ENCODE data around the gene SETD6. TPM values are rescaled to one million over a fixed set of nuclear protein-coding genes. Genes with fewer than 3 reads are reported as not detected.

SETD6 gene, protein sequence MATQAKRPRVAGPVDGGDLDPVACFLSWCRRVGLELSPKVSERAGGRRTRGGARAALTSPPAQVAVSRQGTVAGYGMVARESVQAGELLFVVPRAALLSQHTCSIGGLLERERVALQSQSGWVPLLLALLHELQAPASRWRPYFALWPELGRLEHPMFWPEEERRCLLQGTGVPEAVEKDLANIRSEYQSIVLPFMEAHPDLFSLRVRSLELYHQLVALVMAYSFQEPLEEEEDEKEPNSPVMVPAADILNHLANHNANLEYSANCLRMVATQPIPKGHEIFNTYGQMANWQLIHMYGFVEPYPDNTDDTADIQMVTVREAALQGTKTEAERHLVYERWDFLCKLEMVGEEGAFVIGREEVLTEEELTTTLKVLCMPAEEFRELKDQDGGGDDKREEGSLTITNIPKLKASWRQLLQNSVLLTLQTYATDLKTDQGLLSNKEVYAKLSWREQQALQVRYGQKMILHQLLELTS
- total RNA-seq (2022; extraction: Qiagen RNA extraction): 11.0 to 15.1 TPM (median 13.9 TPM) in 5 replicates

DNA sequence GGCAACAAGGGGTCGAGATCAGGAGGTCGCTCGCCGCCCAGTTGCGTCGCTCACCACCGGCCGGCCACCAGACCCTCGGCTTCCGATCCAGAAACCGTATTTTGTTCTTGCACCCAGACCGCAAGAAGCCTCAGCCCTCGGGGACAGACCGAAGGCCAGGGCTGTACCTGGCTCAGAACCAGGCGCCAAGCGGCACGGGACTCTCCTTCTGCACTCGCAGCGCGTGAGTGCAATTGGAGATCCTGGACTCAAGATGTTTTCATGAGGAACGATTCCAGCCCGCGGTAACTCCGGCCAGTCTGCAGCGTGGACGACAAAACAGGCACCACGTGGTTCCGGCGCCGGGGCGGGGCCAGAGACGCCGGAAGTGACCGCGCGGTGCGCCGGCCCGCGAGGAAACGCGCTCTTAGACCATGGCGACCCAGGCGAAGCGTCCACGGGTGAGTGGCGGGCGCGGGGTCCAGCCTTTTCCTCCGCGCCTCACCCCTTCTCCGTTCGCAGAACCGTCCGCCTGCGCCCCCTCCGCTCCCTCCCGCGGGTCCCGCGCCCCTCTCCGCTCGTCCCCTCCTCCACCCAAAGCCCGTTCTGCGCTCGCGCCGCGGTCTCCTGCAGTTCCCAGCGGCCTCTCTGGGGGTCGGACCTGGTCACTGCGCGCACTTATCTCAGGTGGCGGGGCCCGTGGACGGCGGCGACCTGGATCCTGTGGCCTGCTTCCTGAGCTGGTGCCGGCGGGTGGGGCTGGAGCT is at the start of gene SETD6:
SETD6 (plus strand) TSS at position 393 of the 746 bp plus-strand sequence; CDS start at position 414, 21 bp downstream.

DNA sequence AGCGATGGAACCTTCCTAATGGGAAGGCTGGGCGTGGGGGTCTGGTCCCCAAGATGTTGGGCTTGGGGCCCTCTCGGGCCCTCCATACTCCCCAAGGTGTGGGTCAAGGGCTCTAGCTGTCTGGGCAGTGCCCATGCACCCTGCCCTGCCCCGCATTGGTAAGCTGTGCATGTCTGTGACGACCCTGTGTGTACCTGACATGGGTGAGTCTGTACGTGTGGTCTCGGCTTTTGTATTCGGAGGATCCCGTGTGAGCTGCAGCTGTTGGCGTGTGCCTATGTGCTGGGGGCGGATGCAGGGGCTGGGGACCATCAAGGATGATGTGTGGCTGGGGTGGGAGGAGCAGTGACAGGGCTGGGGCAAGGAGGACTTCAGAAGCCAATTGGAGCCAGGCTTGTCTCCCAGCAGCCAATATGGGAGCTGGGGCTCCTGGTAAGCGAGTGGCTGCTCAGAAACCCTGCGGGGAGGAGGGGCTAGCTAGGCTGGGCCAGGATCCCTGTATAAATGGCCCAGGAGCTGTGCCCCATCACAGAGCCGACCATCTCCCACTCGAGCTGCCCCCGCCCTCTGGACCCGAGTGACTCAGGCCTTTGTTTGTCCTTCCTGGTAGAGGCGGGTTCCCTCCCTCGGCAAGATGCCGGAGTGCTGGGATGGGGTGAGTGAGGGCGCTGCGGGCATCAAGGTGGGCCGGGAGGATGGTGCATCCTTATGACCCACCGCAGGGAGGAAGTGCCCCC is 15.5 kb upstream of the SETD6 start, which contains the start of gene NDRG4:
NDRG4 (plus strand) TSS at position 529 of the 737 bp plus-strand sequence; CDS start at position 635, 106 bp downstream.

Other genes with a start within 250 kb of the SETD6 start
- not detected in 5 replicates for gene PRSS54, start 220.5 kb upstream of the SETD6 start, total RNA-seq (2022; extraction: Qiagen RNA extraction)
- gene GINS3, start 123.0 kb upstream of the SETD6 start, total RNA-seq (2022; extraction: Qiagen RNA extraction): 19.4 to 24.2 TPM (median 20.3 TPM) in 5 replicates
- gene NDRG4, start 15.4 kb upstream of the SETD6 start, total RNA-seq (2022; extraction: Qiagen RNA extraction): 26.7 to 28.7 TPM (median 27.7 TPM) in 5 replicates
- 107 to 161 TPM (median 110 TPM) in 5 replicates for gene CNOT1, start 114.3 kb downstream of the SETD6 start, total RNA-seq (2022; extraction: Qiagen RNA extraction)
- gene SLC38A7, start 169.3 kb downstream of the SETD6 start, total RNA-seq (2022; extraction: Qiagen RNA extraction): 17.0 to 21.7 TPM (median 18.5 TPM) in 5 replicates
- 168 to 181 TPM (median 173 TPM) in 5 replicates for gene GOT2, start 218.8 kb downstream of the SETD6 start, total RNA-seq (2022; extraction: Qiagen RNA extraction)